Neural progenitor cell (in vitro differentiated cells): ENCODE results near the gene OR5AC2. TPM values are rescaled to one million over a fixed set of nuclear protein-coding genes. Genes with fewer than 3 reads are reported as not detected.

Source experiments
- DNase-seq: peaks from one replicate; pipeline ENCODE4 v3.0.0-alpha.2; 2016; ENCODE audit warnings: low spot score
- H2AFZ ChIP-seq: fragments of 200-600 bp; sonication (generic); replicated peaks from 2 replicates; pipeline ENCODE4 v1.6.1; 2016; ENCODE audit warnings: antibody characterized with exemption
- H3F3A ChIP-seq: fragments of 200-600 bp; sonication (generic); 2 replicates; pipeline ENCODE4 v1.6.1; 2016; ENCODE audit warnings: antibody characterized with exemption, low read depth
- H3K27ac ChIP-seq: fragments of 200-600 bp; sonication (generic); 2 replicates; pipeline ENCODE4 v1.5.1; 2016; ENCODE audit warnings: mild to moderate bottlenecking
- H3K27me3 ChIP-seq: fragments of 200-600 bp; sonication (generic); 2 replicates; pipeline ENCODE4 v1.6.1; 2016; ENCODE audit warnings: mild to moderate bottlenecking, moderate library complexity
- H3K36me3 ChIP-seq: fragments of 200-600 bp; sonication (generic); 2 replicates; pipeline ENCODE4 v1.5.1; 2016
- H3K4me1 ChIP-seq: fragments of 200-600 bp; sonication (generic); 2 replicates; pipeline ENCODE4 v1.6.1; 2016; ENCODE audit warnings: mixed run types
- H3K4me2 ChIP-seq: fragments of 200-600 bp; sonication (generic); 2 replicates; pipeline ENCODE4 v1.6.1; 2016
- H3K4me3 ChIP-seq: fragments of 200-600 bp; sonication (generic); 2 replicates; pipeline ENCODE4 v1.5.1; 2016
- H3K79me2 ChIP-seq: fragments of 200-600 bp; sonication (generic); 2 replicates; pipeline ENCODE4 v1.6.1; 2016; ENCODE audit warnings: low read depth
- H3K9ac ChIP-seq: fragments of 200-600 bp; sonication (generic); 2 replicates; pipeline ENCODE4 v1.6.1; 2016
- H3K9me3 ChIP-seq: fragments of 200-600 bp; sonication (generic); 2 replicates; pipeline ENCODE4 v1.5.1; 2016; ENCODE audit warnings: low read depth
- H4K20me1 ChIP-seq: fragments of 200-600 bp; sonication (generic); 2 replicates; pipeline ENCODE4 v1.6.1; 2016; ENCODE audit warnings: low read depth
- H3K27ac Mint-ChIP-seq: 3 replicates; pipeline ENCODE4 v1.8.0; 2021; ENCODE audit warnings: mixed read lengths
- H3K27me3 Mint-ChIP-seq: 2 replicates; pipeline ENCODE4 v1.8.0; 2022; ENCODE audit warnings: low read depth, mild to moderate bottlenecking, inconsistent platforms, moderate library complexity, mixed read lengths; ENCODE audit not compliant: insufficient read depth
- H3K36me3 Mint-ChIP-seq: 3 replicates; pipeline ENCODE4 v1.8.0; 2021; ENCODE audit warnings: mixed read lengths
- H3K4me1 Mint-ChIP-seq: 3 replicates; pipeline ENCODE4 v1.8.0; 2021; ENCODE audit warnings: mixed read lengths
- H3K4me3 Mint-ChIP-seq: 3 replicates; pipeline ENCODE4 v1.8.0; 2021; ENCODE audit warnings: mild to moderate bottlenecking, moderate library complexity, mixed read lengths
- H3K9me3 Mint-ChIP-seq: 3 replicates; pipeline ENCODE4 v1.8.0; 2020; ENCODE audit warnings: mixed read lengths
- CTCF ChIP-seq: fragments of 200-600 bp; sonication (generic); IDR thresholded peaks from 2 replicates; pipeline ENCODE4 v1.5.1; 2017; ENCODE audit warnings: antibody characterized with exemption, mild to moderate bottlenecking
- EZH2 ChIP-seq: fragments of 200-600 bp; sonication (generic); IDR thresholded peaks from 2 replicates; pipeline ENCODE4 v1.6.1; 2017; ENCODE audit warnings: antibody characterized with exemption, mild to moderate bottlenecking, moderate library complexity
- EZH2phosphoT487 ChIP-seq: fragments of 200-600 bp; sonication (generic); IDR thresholded peaks from 2 replicates; pipeline ENCODE4 v1.6.1; 2017; ENCODE audit warnings: antibody characterized with exemption
- total RNA-seq: library from RNA; depleted of rRNA; stranded (reverse); fragments of >200 nt; gene quantifications from 2 replicates; pipeline ENCODE4 v1.2.3, GENCODE V29; 2015; ENCODE audit warnings: low replicate concordance

OR5AC2 gene
- total RNA-seq: not detected in 2 replicates

GRCh38 chr3:98086873-98087272 is at the start of gene OR5AC2:
Gene OR5AC2, plus strand, starts transcription at chr3:98087173. Its CDS starts 0 bp downstream, at chr3:98087173.
- H3K4me2 ChIP-seq: no peak within 1 kb of the TSS
- H3K27ac Mint-ChIP-seq: no peak within 1 kb of the TSS
- H3K4me1 Mint-ChIP-seq: no peaks in the 10 kb centered on the region
- TF ChIP-seq EZH2phosphoT487: no peak
- TF ChIP-seq CTCF: no peak
- TF ChIP-seq EZH2: no peak
- H3K36me3 ChIP-seq: no peaks in the 10 kb centered on the region
- H3K27ac ChIP-seq: no peak within 1 kb of the TSS
- H3K9ac ChIP-seq: no peak within 1 kb of the TSS
- no peaks in the 10 kb centered on the region for H3K27me3 Mint-ChIP-seq
- no peak within 1 kb of the TSS for H3K4me3 ChIP-seq
- no peaks in the 10 kb centered on the region for H3K9me3 ChIP-seq
- H3K27me3 ChIP-seq: no peaks in the 10 kb centered on the region
- no peaks in the 10 kb centered on the region for H3F3A ChIP-seq
- no peaks in the 10 kb centered on the region for H3K4me1 ChIP-seq
- DNase-seq: no peak
- no peak within 1 kb of the TSS for H3K4me3 Mint-ChIP-seq
- no peaks in the 10 kb centered on the region for H4K20me1 ChIP-seq
- H3K79me2 ChIP-seq: no peaks in the 10 kb centered on the region
- H3K36me3 Mint-ChIP-seq: no peaks in the 10 kb centered on the region
- no peak within 1 kb of the TSS for H2AFZ ChIP-seq
- no peaks in the 10 kb centered on the region for H3K9me3 Mint-ChIP-seq

GRCh38 chr3:98038286-98038685 is 48.7 kb upstream of the OR5AC2 start:
- TF ChIP-seq EZH2: no peak
- TF ChIP-seq CTCF: no peak
- no peak for TF ChIP-seq EZH2phosphoT487
- Histone ChIP-seq H4K20me1 (no peaks in the 10 kb centered on the region), H3K79me2 (no peaks in the 10 kb centered on the region), H3K27me3 (no peaks in the 10 kb centered on the region), H3K27ac (no peak overlapping the region), H2AFZ (peak overlapping the region; percentile 12), H3K4me2 (no peak overlapping the region), H3K4me3 (no peak overlapping the region), H3K4me1 (peaks cover 11% of the 10 kb centered on the region), H3K36me3 (no peaks in the 10 kb centered on the region), H3K9ac (no peak overlapping the region), H3F3A (no peaks in the 10 kb centered on the region), H3K9me3 (no peaks in the 10 kb centered on the region)
- Mint-ChIP-seq H3K4me3 (no peak overlapping the region), H3K36me3 (no peaks in the 10 kb centered on the region), H3K4me1 (no peaks in the 10 kb centered on the region), H3K27me3 (no peaks in the 10 kb centered on the region), H3K27ac (no peak overlapping the region), H3K9me3 (peaks cover 16% of the 10 kb centered on the region)
- DNase-seq: no peak

GRCh38 chr3:98038876-98039275 is 48.1 kb upstream of the OR5AC2 start:
- Mint-ChIP-seq H3K27me3 (no peaks in the 10 kb centered on the region), H3K36me3 (no peaks in the 10 kb centered on the region), H3K9me3 (peaks cover 16% of the 10 kb centered on the region), H3K27ac (no peak overlapping the region), H3K4me3 (no peak overlapping the region), H3K4me1 (no peaks in the 10 kb centered on the region)
- Histone ChIP-seq H4K20me1 (no peaks in the 10 kb centered on the region), H3K4me1 (peaks cover 11% of the 10 kb centered on the region), H3K4me2 (peak overlapping the region; percentile 74), H3K36me3 (no peaks in the 10 kb centered on the region), H3K79me2 (no peaks in the 10 kb centered on the region), H2AFZ (peak overlapping the region; percentile 93), H3K9me3 (no peaks in the 10 kb centered on the region), H3K9ac (no peak overlapping the region), H3K27ac (no peak overlapping the region), H3F3A (no peaks in the 10 kb centered on the region), H3K4me3 (peak overlapping the region; percentile 55), H3K27me3 (no peaks in the 10 kb centered on the region)
- TF ChIP-seq EZH2: no peak
- TF ChIP-seq EZH2phosphoT487: no peak
- TF ChIP-seq CTCF: no peak
- no peak for DNase-seq
